OCI-M1 (cell line): Measurements from ENCODE around the gene TMBIM6.
"Not testable (repeated sequence)": the region's sequence is repeated elsewhere in the genome, so short reads cannot be mapped to it uniquely, and the experiment has no call there.

ENCODE experiments used
- DNase-seq: peaks from one replicate; lab custom pipeline; 2025; lab: John Stamatoyannopoulos, UW

The TMBIM6 gene

GRCh38 chr12:49728446-49728845 is 12.9 kb upstream of the TMBIM6 start:
- no peak for DNase-seq

GRCh38 chr12:49730050-49730449 is 11.3 kb upstream of the TMBIM6 start:
- peak; percentile 43 for DNase-seq

GRCh38 chr12:49730568-49731101 is 10.7 kb upstream of the TMBIM6 start:
- DNase-seq = peak; percentile 93

- DNase-seq = no peak
These were observed 7.9 kb upstream of the TMBIM6 start for GRCh38 chr12:49733219-49734017.

- DNase-seq = not testable (repeated sequence)
These were observed 6.5 kb upstream of the TMBIM6 start for GRCh38 chr12:49734900-49735299.

- DNase-seq = not testable (repeated sequence)
These were observed 2.6 kb upstream of the TMBIM6 start for GRCh38 chr12:49738721-49739120.

GRCh38 chr12:49740277-49740676 is 1.1 kb upstream of the TMBIM6 start:
- DNase-seq = not testable (repeated sequence)

GRCh38 chr12:49741882-49742620 is 694 bp downstream of the TMBIM6 start:
- DNase-seq = peak; percentile 91

GRCh38 chr12:49744363-49744885 is 3.1 kb downstream of the TMBIM6 start:
- DNase-seq = no peak

GRCh38 chr12:49748306-49748705 is 6.9 kb downstream of the TMBIM6 start:
- DNase-seq = peak; percentile 52

GRCh38 chr12:49748800-49749199 is 7.4 kb downstream of the TMBIM6 start:
- no peak for DNase-seq

GRCh38 chr12:49750027-49750995 is 9.0 kb downstream of the TMBIM6 start:
- peak; percentile 91 for DNase-seq

- DNase-seq = no peak
These were observed 9.6 kb downstream of the TMBIM6 start for GRCh38 chr12:49750996-49751393.

- no peak for DNase-seq
These were observed 20.5 kb downstream of the TMBIM6 start for GRCh38 chr12:49761677-49762467.

- no peak for DNase-seq
These were observed 21.1 kb downstream of the TMBIM6 start for GRCh38 chr12:49762468-49762847.

GRCh38 chr12:49763006-49763591 is 21.7 kb downstream of the TMBIM6 start:
- DNase-seq = peak; percentile 65

GRCh38 chr12:49764126-49764525 is 22.8 kb downstream of the TMBIM6 start:
- no peak for DNase-seq

- no peak for DNase-seq
These were observed 24.7 kb downstream of the TMBIM6 start for GRCh38 chr12:49766115-49766455.

- DNase-seq = no peak
These were observed 26.0 kb downstream of the TMBIM6 start for GRCh38 chr12:49767333-49767732.

GRCh38 chr12:49773102-49773501 is 31.7 kb downstream of the TMBIM6 start:
- not testable (repeated sequence) for DNase-seq
